Endometrial microvascular endothelial cells (primary cell): ENCODE data around the gene SORL1. TPM values are rescaled to one million over a fixed set of nuclear protein-coding genes. Genes with fewer than 3 reads are reported as not detected.
"Not testable (repeated sequence)": the region's sequence is repeated elsewhere in the genome, so short reads cannot be mapped to it uniquely, and the experiment has no call there.

Experiments
- in situ Hi-C: cut with HindIII; loops from 2 replicates; pipeline ENCODE4 v1.10.0; 2017; ENCODE audit warnings: low sequenced_read_pairs, low pct_unique_long_range_greater_than_20kb; ENCODE audit errors: inconsistent ontology term
- total RNA-seq: library from RNA; depleted of rRNA; stranded (reverse); fragments of >200 nt; gene quantifications from one replicate; pipeline ENCODE4 v1.2.3, GENCODE V29; 2015; ENCODE audit errors: inconsistent ontology term

The SORL1 gene
- total RNA-seq, 1 donor from 2014 or later = 1.3 TPM

DNA sequence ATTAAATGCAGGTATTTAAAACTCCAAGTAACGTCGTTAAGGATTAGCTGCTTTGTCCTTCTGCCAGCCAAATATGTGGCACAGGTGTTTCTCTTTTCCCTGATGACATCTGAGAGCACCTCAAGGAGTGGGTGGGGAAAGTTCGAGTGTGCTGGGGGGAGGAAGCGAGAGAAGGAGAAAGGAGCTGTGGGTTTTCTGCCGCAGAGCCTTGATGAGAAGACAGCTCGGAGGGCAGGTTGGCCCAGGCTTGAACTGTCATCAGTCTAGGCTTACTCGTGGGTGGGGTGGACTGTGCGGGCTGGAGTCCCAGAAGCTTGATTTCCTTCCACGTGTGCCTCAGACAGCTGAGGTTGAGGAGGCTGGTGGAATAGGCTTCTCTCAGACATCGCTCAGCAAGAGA, 15.9 kb downstream of the SORL1 start:
- in situ Hi-C loops = no loop called here

DNA sequence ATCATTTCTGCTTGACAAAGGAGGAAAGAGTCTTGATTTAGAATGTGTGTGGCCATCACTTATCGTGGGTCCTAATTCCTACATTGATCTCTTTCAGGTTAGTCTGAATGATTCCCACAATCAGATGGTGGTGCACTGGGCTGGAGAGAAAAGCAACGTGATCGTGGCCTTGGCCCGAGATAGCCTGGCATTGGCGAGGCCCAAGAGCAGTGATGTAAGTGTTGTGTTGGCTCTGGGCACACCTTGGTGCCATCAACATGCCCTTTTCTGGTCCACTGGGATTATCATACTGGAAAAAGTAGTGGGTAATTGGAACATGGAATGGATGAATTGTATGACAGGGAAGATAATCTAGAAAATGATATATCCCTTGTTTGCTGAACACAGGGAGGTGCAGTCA, 17.8 kb downstream of the SORL1 start:
- in situ Hi-C loops = no loop called here

DNA sequence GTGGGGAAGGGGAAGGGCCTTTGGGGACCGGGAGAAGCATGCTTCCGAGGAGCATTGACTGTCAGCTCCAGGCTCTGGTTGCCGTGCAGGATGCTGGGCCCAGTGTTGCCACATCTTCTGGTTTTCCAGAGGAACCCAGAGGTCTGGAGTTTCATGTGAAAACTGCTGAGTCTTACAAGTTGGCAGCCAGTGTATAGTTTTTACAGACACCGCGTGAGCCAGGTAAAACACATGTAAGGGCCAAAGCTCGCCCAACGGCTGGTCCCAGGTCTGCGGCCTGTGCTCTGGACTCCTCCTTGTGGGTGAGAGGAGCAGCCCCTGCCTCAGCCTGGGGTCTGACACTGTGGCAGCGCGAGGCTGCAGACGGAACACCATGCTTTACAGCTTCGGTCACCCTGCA, 19.1 kb downstream of the SORL1 start:
- in situ Hi-C loops = no loop called here

DNA sequence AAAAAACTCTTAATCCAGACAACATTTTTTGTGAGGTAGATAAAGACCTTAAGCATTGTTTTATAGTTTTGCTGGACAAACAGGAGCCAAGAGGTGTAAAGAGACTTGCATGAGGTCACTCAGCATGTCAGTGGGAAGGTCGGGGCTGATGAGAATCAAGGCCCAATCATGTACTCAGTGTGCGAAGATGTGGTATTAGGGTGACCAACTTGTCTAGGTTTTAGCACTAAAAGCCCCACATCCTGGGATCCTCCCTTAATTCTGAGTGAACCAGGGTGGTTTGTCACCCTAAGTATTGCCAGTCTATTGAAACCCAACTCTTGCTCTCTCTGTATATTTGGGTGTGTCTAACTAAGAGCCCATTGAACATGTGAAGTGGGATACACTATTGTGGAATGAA, 20.2 kb downstream of the SORL1 start:
- in situ Hi-C loops = no loop called here

DNA sequence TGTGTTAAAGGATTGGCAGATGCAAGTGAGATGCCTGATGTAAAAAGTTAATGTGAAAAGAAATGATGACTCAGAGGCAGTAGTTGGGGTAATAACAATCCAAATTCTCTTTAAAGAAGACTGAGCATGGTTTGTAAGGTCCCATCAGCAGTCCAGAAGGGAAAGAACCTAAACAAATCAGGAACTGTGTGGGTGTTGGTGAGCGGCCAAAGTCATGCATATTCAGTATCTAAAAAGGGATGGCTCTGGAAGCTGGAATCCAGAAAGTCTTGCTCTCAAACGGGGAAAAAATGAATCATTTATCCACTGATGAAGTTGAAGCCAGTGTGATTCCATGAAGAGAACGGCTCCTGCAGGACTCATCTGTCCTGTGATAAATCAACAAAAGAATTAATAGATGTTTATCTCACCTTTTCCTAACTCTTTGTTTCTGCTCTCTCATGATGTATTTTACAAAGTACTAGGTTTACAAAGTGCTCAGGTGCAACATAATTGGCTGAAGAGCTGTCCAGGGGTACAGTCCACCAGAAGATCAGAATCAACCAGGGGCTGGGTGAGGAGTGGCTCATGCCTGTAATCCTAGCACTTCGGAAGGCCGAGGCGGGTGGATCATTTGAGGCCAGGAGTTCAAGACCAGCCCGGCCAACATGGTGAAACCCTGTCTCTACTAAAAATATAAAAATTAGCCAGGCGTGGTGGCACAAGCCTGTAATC, 21.1 kb downstream of the SORL1 start:
- in situ Hi-C loops = no loop called here

DNA sequence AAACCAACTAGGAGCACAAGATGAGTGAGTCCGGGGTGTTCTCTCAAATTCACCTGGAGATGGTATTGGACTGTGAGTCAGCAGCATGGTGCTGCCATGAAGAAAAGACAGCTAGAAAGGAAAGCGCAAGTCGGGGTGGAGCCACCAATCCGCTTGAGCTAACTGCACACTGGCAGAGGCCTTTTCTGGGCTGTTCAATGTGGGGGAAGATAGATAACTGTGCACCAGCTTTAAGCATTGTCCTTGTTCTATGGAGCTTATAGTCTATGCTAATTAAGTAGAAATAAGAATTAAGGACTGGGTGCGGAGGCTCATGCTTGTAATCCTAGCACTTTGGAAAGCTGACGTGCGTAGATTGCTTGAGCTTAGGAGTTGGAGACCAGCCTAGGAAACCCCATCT, 22.6 kb downstream of the SORL1 start:
- in situ Hi-C loops = no loop called here

DNA sequence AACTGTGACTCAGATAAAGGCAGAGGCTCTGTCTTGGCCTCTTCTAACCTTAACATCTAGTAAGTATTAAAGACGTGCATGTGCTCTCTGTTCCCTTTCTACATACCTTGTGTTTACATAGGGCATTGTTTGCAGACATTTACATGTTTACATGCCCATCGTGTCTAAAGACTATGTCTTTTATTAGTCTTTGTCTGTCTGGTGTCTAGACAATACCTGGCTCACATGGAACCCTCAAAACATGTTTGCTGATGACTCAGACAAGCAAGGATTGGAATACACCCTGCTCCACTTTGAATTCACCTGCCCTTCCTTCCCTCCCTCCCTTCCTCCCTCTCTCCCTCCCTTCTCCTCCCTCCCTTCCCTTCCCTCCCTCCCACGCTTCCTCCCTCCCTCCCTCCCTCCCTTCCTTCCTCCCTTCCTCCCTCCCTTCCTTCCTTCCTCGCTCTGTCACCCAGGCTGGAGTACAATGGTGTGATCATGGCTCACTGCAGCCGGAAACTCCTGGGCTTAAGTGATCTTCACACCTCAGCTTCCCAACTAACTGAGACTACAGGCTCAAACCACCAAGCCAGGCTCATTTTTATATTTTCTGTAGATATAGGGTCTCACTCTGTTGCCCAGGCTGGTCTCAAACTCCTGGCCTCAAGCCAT, 24.4 kb downstream of the SORL1 start:
- in situ Hi-C loops = no loop called here

DNA sequence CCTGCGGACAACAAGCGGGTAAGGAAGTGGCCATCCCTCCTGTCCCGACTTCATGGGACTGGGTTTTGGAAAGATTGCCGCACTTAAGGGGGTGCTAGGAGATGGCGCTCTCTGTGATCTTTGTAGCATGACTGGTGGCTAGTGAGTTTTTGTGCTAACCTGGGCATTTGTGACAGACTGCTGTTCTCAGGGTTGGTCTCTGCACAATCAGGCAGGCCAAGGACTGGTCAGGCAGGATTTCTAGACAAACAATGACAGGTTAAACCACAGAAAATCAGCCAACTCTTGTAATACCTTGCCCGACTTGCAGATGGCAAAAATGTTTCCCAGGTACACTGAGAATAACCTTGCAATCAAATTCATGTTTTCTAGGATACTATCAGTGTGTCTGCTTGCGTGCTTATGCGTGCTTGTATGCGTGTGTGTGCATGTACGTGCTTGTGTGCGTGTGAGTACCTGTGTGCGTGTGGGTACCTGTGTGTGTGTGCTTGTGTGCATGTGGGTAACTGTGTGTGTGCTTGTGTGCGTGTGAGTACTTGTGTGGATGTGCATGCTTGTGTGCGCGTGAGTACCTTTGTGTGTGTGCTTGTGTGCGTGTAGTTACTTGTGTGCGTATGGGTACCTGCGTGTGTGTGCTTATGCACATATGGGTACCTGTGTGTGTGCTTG, 26.2 kb downstream of the SORL1 start:
- in situ Hi-C loops = no loop called here

DNA sequence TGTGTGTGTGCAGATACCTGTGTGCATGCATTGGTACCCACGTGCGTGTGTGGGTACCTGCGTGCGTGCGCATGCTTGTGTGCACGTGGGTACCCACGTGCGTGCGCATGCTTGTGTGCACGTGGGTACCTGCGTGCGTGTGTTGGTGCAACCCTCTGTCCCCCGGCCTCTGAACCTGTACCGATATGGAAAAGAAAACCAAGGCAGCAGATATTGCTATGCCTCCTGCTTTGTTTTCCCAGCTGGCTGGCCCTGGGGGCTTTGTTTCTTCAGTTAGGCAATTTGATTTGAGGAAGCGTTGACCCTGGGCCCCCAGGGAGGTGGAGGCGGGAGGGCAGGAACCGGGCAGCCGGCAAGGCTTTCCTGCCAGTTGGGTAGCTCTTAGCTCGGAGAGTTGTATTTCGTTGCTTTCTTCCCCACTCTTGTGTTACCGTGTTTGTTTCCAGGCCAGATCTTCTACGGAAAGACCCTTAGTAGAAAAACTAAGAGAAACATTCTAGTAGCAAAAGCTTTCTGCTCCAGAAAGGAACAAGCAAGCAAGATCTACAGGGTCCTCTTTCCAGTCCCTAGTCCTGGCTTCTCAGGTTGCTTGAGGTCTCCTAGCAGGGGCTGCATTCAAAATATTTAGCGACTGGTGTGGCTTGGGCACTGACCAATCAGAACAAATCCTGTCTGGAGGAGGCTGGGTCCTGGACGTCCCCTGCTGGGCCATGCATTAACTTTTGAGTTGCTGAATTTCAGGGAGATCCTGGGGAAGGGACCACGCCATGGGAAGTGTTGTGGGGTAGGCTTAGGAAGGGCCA, 27.0 kb downstream of the SORL1 start:
- in situ Hi-C loops = no loop called here

DNA sequence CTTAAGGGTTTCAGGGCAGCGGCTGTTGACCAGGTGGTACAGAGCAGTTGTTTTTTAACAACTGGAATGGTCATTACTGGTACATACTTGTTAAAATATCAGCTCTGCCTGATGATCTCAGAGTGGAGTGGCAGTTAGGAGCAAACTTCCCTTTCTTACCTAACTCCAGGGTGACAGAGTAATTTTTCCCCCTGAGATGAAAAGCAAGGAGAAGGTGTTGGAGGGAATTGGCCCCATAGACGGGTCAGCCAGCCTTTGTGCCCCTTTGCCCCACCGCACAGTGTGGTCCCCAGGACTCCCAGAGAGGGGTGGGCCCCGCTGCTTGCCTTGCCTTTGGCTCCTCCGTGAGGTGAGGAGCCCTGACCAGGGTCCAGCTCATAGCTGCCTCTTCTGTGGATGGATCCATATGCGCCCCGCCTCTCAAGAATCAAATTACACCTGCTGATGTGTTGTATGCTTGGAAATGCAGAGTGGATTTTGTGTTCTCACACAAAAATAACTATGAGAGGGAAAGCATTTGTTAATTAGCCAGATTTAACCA, 27.7 kb downstream of the SORL1 start:
- in situ Hi-C loops = no loop called here

DNA sequence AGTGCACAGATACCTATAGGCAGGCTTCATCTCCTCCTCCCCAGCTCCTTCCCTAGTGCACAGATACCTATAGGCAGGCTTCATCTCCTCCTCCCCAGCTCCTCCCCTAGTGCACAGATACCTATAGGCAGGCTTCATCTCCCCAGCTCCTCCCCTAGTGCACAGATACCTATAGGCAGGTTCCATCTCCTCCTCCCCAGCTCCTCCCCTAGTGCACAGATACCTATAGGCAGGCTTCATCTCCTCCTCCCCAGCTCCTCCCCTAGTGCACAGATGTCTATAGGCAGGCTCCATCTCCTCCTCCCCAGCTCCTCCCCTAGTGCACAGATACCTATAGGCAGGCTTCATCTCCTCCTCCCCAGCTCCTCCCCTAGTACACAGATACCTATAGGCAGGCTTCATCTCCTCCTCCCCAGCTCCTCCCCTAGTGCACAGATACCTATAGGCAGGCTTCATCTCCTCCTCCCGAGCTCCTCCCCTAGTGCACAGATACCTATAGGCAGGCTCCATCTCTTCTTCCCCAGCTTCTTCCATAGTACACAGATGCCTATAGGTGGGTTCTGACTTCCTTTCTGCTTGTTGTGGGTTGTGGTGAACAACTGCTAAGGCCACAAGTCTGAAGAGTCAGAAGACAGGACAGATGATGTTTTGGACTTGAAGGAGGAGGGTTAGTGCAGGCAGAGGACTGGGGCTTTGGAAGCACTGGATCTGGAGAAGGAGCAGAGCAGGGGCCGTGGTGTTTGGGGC, 29.5 kb downstream of the SORL1 start:
- in situ Hi-C loops = not testable (repeated sequence)

DNA sequence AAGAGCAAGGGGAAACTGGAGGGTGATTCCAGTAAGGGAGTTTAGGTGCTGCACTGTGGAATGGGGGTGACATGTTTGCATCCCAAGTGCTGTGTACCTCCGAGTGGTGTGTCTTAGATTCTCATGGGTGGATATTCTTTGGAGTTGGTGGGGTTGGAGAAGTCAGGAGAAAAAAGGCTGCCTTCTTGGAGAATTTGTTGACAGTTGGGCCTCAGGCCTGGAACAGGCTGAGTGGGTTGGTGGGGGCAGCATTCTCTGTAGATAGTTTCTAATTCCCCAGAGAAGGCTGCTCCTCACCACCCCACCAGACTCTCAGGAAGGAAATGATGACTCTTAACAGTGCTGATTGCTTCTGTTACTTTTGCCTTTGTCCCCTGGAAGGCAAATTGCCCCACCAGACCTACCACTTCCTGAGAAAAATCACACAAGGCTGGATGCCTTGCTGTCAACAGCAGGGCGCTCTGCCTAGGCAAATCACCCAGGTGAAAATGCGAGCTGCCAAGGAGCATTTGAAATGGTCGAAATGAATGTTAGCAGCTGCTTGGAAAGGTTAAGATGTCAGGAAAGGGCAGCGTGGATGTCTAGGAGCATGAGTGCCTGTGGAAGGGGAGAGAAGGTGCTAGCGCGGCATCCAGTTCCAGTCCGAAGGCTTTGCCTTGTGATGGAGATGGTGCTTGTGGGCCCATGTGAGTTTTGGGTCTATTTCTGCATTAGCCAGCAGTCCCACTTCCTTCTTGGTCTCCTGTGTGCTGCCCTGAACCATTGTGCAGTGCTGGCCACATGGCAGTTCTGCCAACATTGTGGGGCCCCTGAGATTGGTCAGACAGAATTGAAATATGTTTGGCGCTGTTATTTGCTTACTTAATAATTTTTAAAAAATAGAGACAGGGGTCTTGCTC, 30.4 kb downstream of the SORL1 start:
- in situ Hi-C loops = no loop called here

DNA sequence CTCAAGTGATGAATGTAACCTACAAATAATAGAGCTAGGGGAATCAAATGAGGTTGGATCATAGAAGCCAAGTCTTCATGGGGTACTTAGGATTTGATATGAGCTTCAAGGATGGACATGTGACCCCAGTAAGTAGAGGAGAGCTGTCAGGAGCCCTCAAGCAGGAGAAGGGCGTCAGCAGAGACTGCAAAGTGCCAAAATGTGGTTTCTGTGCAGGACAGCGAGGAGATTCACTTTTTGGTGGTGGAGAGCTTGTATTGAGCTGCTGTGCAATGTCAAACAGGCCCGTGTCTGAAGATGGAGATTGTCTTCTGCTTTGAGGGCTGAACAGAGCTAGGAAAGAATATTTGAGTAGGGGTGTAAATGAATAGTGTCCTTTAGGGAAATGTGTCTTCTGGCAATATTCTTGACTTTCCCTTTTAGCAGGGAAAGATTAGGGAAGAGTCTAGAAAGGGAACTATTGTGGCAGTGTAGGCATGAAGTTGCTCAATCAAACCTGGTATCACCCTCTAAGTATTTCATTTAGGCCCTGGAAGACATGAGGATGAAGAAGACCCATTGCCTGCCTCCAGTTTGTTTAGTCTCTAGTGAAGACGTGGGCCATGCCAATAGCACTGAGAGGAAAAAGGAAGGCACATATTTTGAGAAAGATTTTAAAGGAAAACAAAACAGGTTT, 31.8 kb downstream of the SORL1 start:
- in situ Hi-C loops = no loop called here

DNA sequence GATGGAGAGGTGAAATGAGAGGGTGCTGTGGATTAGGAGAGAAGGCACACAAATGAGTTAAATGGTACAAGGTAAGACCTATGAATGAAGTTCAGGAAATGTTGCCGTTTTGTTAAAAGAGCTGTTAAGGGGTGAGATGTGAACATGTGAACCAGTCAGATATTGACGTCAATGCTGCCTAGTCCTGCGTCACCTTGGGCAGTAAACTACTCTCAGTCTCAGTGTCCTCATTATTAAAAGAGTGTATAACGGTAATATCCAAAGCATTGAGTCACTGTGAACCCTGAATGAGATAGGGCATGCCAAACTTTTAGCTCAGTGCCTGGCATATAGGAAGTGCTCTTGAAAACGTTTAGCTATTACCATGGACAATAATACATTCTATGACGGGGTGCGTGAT, 33.1 kb downstream of the SORL1 start:
- in situ Hi-C loops = no loop called here

DNA sequence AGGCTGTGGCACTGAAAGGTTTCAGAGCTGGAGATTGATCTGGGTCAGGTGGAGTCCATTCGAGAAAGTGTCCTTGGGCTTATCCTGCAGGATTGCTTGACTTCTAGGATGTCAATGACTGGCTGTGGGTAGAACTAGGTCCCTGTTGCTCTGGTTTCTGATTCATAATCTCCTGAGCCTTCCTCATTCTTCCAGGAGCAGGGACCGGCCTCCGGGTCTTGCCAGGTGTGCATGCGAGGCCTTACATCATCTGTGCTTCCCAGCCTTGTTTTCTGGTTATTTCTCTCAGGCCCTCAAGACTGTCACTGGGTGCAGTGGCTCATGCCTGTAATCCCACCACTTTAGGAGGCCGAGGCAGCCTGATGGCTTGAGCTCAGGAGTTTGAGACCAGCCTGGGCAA, 33.9 kb downstream of the SORL1 start:
- in situ Hi-C loops = no loop called here

DNA sequence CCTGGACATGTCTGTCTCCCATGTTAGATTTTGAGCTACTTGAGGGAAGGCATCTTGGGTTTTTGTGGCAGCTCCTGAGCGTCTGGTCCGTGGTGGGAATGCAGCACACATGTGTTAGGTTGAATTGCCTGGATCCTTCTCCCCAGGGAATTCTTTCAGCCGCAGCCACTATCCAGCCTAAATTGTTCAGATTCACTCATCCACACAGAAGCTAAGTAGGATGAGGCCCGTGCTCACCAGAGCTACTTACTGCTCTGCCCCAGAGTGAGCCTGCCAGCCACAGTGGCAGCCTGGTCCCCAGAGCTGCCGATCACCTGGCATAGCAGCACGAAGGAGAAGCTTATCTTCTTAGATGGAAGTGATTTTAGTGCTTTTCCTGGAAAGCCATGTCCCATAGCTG, 35.1 kb downstream of the SORL1 start:
- in situ Hi-C loops = no loop called here

DNA sequence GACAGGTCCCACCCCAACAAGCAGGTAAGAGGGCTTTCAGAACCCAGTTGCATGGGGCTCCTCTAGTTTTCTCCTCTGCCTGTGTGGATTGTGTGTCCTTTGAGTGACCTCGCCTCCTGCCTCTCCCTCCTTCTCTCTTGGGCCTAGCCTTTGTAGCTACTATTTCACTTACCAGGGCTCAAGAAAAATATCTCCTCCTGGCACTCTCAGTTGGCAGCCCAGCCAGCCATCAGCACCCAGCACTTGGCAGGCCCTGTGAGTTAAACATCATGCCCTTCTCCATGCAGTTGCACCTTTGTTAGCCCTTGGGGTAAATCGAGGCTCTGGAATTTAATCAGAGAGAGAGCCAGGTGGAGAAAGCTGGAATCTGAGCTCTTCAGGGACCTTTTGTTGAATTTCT, 36.1 kb downstream of the SORL1 start:
- in situ Hi-C loops = no loop called here
